ENCODE results near the gene GPR152.

GPR152 gene

GRCh38 chr11:67452141-67452952, at the start of gene GPR152:
TSS of gene GPR152 (minus strand) at chr11:67452729. CDS start at chr11:67452724, 5 bp downstream.
- DNase-seq, result no peak

- no peak for DNase-seq
These were observed 49.3 kb upstream of the GPR152 start for GRCh38 chr11:67501854-67502253.

DNA sequence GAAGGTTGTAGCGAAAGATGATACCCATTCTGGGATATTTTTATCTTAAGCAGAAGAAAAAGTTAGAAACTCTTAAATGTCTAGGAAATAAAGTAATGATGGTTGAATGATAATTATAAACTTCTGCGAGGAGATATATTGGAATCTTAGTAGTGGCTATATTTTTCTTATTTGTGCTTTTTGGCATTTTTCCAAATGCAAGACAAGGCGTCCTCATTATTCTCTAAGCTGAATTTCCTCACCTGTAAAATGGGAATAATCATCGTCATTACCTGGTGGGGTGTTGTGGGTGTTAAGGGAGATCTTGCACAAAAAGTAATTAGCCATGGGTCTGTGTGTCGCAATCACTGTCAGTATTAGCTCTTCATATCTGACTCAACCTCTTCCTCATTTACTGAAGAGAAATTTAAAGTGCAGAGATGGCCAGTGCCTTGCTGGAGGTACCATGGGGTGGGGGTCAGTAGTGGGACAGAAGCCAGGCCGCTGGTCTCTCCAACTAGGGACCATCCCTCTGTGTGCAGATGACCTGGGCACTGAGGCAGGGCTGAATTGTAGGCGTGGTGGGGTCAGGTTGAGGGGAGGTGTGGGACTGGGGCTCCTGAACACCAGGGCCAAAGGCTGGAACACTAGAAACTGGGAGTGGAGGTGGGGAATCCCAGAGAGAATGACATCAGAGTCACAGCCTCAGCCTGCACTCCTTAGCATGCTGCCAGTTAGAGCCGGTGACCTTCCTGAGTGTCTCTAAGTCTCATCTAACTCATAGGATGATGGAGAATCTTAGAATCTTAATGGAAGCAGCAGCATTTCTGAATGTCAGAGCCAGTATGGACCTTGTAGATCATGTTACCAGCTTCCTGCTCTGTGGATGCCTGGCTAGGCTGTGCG, 48.5 kb upstream of the GPR152 start:
- DNase-seq, result no peak

GRCh38 chr11:67500484-67500821, 47.9 kb upstream of the GPR152 start:
- no peak for DNase-seq

DNA sequence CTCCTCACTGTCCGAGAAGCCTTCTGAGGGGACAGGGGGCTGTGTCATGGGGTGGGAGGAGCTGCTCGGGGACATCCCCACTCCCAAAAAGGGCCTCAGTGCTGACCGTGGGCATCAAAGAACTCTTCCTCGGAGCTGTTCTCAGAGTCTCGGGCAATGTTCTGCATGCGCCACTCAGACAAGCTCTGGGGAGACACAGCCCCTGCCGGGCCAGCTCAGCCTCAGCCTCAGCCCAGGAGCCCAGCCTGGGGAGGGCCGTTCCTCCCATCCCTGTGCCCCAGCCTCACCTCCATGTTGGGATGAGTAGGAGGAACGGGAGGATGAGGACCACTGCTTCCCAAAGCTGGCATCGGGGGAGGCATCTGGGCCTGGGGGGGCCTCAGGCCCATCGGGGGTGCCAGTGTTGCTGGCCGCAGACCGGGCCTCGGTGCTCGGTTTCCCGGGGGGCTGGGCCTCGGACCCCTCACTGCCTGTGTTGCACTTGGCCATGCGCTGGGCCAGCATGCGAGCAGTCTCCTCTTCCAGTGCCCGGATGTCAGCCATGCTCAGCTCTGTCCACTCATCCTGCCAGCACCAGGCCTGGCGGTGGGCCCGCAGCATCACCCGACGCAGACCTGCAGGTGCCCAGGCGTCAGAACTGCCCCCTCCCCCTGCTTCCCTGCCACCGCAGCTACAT, 47.4 kb upstream of the GPR152 start:
- no peak for DNase-seq

DNA sequence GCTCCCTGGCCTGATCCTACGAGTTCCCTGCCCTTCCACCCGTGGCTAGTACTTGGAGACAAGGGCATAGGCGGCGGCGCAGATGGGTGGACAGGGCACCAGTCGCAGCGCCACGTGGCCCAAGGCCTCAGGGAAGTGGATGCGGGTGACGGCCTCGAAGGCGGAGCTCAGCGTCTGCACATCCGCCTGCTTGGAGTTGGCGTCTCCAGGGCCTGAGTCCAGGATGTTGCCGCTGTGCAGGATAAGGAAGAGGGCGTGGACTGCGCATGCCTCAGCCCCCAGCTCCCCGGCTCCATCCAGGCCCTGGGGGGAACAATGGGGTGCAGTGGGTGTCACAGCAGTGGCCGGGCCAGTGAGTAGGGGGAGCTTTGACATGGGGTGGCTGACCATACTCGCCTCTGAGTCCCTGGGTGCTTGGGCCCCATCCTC, 46.0 kb upstream of the GPR152 start:
- no peak for DNase-seq

GRCh38 chr11:67497656-67498291, 45.2 kb upstream of the GPR152 start:
- DNase-seq, result no peak

DNA sequence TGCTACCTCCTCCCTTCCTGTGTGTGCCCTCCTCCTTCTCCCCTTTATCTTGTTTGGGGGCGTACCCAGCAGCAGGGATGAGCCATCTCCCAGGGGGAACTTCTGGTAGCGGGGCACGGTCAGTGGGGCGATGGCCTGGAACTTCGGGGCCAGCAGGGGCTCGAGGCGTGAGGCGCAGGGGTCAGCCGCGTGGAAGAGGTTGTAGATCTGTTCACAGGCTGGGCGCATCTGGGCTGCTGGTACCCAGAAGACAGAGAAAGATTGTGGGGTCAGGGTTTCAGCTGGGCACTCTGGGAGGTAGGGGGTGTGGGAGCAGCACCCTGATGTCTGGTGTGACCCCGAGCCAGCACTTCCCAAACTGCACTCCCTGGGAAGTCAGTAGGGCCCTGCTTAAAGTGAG, 43.6 kb upstream of the GPR152 start:
- DNase-seq, result no peak

- no peak for DNase-seq
These were observed 42.9 kb upstream of the GPR152 start for GRCh38 chr11:67495234-67496005.

DNA sequence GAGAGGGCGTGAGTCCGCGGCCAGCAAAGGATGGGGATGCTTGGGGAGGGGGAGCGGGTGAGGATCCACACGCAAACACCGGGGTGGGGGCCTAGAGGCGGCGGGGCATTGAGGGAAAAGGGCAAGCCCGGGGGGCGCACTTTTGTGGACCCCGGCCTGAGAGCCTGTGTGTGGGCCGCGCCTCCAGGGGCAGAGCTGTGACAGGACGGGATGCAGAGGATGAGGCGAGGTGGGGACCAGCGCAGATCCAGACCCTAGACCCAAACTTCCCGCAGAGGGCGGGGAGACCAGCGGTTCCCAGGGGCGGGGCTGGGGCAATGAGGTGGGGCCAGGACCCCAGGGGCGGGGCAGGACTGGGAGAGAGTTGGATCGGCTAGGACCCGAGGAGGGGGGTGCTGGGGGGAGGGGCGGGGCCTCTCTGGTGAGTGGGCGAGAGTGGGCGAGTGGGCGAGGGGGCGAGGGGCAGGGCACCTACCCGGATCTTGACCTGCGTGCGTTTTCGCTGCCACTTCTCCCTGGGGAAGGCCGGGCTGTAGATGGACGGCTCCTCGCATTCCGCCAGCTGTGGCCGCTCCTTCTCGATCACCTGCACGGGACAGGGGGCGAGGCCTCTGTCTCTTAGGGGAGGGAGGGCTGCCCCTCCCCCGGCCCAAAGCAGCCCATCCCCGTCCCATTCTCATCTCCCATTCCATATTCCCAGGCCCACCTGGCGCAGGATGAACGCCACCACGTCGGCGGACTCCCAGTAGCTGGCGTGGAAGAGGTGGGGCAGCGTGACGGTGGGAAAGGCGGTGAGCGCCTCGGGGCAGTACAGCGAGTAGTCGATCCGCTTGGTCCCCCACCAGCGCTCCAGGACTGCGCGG, 42.1 kb upstream of the GPR152 start:
- DNase-seq, result no peak

DNA sequence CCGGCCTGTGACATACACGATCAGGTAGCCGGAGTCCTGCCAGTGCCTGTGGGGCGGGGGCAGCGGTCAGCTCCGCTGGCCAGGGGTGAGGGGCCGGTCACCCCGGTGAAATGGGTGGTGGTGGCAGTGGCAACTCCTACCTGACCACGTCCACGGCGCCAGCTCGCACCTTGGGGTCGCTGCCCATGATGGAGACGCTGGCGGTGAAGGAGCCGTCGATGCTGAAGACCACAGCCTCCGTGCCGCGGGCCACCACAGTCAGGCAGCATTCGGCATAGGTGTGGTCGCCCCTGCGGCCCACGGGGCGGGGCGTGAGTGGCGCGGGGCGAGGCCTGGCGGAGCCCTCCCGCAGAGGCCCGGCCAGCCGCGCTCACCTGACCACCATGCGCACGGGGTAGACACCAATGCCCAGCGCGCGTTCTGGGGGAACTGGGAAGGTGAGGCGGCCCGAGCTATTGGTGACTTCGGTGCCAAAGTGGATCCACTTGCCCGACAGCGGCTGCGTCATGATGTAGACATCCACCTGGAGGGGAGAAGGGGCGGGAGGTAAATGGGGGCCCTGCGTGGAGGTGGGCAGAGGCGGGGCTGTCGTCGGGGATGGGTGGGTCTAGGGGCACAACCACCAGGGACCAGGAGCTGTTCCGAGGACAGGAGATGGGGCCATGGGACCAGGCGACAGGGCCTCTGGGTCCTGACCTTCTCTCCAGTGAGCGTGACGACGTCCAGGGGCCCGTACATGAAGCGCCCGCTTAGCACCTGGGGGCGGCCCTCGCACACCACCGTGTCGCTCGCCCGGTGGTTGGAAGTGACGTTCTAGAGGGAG, 41.2 kb upstream of the GPR152 start:
- no peak for DNase-seq

DNA sequence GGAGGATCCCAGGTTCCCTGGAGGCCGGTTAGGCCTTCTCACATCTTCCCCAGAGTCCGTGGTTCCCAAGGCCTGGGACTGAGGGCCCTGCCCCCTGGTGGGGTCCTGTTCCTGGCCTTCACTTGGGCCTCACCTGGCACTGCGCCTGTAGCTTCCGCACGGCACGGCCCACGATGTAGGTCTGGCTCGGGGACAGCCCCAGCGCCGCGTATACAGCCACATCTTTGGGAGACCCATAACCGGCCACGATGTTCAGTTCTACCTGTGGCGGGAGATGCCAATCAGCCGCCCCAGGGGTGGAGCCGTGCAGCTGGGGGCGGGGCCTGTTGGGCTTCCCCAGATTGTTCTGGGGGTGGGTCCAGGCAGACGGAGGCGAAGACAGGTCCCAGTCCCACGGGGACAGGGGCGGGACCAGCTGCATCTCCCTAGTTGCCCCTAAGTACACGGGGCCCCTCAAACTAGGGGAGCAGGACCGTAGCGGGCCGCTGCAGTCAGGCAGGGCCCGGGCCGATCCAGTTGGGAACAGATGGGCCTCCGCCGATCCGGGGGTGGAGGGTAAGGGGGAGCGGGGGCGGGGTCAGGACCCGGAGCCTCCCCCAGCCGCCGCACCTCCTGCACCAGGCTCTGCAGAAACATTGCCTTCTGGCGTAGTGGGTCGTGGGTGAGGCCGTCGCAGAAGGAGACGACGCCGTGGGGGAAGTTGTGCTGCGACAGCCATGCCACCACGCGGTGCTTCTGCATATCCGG, 40.4 kb upstream of the GPR152 start:
- DNase-seq, result no peak

GRCh38 chr11:67492069-67492727, 39.7 kb upstream of the GPR152 start:
- no peak for DNase-seq

DNA sequence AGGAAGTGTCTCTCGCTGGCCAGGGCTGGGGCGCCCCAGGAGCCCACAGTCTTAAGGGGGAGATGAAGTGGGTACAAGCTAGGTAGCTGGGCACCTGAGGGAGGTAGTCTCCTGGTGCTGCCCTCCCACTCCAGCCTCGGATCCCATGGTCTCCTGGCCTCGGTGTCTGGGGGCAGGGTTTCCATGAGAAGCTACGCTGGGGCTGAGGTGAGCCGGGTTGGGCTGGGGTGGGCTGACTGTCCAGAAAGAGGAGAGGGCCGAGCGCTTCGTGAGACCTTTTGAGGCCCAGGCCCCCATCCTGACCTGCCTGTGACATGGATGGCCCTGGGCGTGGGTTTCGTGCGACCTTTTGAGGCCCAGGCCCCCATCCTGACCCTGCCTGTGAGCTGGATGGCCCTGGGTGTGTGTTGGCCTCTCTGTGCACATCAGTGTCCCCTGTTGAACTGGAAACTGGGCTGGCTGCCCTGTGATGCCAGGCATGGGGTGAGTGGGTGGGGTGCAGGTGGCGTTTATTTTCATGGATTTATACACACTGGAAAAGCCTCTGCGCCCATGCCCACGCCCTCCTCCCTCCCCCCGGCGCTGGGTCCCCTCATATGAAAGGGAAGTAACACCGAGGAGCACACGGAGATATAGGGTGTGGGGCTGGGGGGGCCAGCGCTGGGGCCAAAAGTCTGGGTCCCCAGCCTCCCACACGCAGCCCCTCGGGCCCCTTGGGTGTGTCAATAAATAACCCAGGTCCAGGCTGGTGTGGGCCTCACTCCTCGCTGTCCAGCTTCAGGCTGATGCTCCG, 38.9 kb upstream of the GPR152 start:
- DNase-seq, result no peak

DNA sequence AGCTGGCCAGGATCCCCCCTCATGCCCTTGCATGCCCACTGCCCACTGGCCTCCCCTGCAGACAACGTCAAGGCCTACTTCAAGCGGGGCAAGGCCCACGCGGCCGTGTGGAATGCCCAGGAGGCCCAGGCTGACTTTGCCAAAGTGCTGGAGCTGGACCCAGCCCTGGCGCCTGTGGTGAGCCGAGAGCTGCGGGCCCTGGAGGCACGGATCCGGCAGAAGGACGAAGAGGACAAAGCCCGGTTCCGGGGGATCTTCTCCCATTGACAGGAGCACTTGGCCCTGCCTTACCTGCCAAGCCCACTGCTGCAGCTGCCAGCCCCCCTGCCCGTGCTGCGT, 38.2 kb upstream of the GPR152 start:
- DNase-seq, result no peak

- DNase-seq, result no peak
These were observed 37.6 kb upstream of the GPR152 start for GRCh38 chr11:67489885-67490726.

- no peak for DNase-seq
These were observed 36.8 kb upstream of the GPR152 start for GRCh38 chr11:67489203-67489884.

All from NCI-H2081 (cell line).